Testis (tissue), 2 donors: ENCODE results near the gene HIPK4.

Experiments
- POLR2A ChIP-seq: fragments of 450-650 bp; IDR thresholded peaks from one replicate; pipeline ENCODE4 v1.6.1; 2017; ENCODE audit warnings: antibody characterized with exemption, mild to moderate bottlenecking, moderate library complexity
- TF ChIP-seq, protein P1 (sequence below), 3 experiments: fragments of 450-650 bp in 2 of 3; fragments of 200-600 bp in 1 of 3; sonication (generic) in 1 of 3; IDR thresholded peaks; one replicate each; pipeline ENCODE4 v1.5.1; 2016 to 2019; ENCODE audit warnings: antibody characterized with exemption in 3 of 3, mild to moderate bottlenecking in 2 of 3, moderate library complexity in 1 of 3

DNA sequence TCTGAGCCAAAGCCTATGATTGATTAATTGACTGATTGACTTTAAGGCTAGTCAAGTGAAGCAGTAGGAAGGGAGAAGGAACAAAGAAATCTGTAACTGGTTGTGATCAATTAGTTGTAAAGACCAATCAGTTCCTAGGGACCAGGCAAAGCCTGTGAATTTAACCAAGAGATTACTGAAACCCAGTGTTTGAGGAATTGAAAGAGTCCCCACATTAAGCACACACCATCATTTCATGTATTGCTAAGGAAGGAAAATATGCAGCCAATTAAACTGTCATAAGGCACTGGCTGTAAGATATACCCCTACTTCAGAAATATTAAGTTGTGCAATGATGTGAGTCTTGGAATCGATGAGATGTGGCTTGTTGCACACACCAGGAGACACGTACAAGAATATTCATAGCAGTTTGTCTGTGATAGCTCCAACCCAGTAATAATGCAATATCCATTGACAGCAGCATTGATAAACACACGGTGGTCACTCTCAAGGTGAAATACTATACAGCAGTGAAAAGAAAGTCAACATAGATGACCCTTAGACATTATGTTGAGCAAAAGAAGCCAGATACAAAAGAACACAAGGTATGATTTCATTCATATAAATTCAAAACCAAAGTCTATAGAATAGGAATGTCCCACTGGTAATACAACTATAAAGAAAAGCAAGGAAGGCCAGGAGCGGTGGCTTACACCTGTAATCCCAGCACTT lies 50.8 kb downstream of the HIPK4 start:
- TF ChIP-seq, protein P1, sequence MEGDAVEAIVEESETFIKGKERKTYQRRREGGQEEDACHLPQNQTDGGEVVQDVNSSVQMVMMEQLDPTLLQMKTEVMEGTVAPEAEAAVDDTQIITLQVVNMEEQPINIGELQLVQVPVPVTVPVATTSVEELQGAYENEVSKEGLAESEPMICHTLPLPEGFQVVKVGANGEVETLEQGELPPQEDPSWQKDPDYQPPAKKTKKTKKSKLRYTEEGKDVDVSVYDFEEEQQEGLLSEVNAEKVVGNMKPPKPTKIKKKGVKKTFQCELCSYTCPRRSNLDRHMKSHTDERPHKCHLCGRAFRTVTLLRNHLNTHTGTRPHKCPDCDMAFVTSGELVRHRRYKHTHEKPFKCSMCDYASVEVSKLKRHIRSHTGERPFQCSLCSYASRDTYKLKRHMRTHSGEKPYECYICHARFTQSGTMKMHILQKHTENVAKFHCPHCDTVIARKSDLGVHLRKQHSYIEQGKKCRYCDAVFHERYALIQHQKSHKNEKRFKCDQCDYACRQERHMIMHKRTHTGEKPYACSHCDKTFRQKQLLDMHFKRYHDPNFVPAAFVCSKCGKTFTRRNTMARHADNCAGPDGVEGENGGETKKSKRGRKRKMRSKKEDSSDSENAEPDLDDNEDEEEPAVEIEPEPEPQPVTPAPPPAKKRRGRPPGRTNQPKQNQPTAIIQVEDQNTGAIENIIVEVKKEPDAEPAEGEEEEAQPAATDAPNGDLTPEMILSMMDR (IDR thresholded peaks at IDR 0.05) = no peak
- no peak for TF ChIP-seq POLR2A
